Hematopoietic multipotent progenitor cell treated with erythropoietin and hydrocortisone succinate and interleukin-3 and kit ligand, for 8 days (in vitro differentiated cells): ENCODE results near the gene STPG1.

Experiments used
- DNase-seq: peaks from one replicate; pipeline ENCODE4 v3.0.0-alpha.2; 2015

The STPG1 gene

DNA sequence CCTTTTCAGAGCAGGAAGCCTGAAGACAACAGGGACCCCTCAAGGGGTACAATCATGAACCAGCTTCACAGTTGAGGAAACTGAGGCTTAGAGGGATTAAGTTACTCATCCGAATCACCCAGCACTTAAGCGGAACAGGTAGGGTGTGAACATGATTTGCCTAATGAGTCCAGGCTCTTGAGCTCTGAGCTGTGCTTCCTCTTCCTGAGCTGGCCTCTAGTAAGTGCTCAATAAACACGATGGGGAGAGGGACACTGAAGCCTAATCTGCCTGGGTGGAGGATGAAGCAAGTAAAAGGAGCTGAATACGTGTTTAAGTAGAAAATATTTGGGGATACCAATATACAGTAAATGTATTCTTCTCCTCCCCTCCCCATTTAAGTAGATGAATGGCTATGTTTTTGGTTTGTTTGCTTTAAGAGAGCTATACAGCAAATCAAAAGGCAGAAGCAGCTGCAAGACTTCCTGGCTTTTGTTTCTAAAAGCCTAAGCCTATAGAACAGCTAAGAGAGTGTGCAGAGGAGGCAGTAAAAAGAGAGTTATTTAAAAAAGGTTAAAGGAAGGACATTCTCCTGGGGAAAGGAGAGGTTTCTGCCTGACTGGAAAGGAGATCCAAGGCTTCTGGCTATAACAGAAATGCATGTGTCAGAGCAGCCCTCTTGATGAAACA lies 20.5 kb downstream of the STPG1 start:
- DNase-seq = no peak

DNA sequence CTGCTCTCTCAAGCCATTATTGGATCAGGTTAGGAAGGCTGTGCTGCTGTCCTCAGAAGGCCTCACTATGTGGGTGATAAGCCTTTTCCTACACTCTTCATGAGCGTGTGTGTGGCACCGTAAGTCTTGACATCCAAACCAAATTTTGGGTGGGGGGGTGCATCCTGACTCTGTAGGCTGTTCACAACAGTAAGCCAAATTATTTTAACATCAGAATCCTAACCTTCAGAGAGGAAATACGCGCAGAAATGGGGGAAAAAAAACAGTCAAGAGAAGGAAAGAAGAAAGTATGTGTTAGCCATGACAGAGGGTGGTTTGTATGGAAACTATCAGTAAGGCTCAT lies 21.0 kb downstream of the STPG1 start:
- DNase-seq = no peak

DNA sequence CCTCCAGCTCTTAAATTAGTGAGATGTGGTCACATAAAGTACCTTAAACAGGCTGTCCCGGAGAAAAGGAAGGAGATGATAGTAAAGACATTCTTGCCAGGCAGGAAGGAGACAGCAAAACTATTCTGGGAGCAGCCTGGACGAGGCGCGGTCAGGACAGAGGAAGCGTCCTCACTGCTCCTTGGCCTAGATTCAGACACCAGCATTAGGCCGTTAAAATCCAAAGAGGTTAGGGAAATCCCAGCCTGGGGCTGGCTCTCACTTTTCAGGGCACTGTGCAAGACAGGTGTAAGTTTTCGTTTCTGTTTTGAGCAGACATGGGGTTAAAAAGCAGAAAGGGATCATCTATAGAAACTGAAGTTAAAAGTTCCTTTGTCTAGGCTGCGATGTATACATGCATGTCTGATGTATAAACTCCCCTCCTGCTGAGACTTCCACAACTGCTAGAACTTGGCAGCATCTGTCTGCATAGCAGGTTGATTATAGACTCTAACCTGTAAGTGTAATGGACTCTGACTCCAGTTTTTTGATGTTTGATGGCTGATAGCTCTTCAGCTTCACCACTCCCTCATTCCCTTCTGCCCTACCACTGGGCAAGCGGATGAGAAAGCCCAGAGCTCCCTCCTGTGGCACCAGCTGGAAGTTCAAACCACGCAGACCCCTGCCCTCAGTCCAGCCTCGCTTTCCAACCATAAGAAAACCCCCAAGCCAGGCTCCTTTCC lies 21.5 kb downstream of the STPG1 start:
- peak; percentile 56 for DNase-seq

DNA sequence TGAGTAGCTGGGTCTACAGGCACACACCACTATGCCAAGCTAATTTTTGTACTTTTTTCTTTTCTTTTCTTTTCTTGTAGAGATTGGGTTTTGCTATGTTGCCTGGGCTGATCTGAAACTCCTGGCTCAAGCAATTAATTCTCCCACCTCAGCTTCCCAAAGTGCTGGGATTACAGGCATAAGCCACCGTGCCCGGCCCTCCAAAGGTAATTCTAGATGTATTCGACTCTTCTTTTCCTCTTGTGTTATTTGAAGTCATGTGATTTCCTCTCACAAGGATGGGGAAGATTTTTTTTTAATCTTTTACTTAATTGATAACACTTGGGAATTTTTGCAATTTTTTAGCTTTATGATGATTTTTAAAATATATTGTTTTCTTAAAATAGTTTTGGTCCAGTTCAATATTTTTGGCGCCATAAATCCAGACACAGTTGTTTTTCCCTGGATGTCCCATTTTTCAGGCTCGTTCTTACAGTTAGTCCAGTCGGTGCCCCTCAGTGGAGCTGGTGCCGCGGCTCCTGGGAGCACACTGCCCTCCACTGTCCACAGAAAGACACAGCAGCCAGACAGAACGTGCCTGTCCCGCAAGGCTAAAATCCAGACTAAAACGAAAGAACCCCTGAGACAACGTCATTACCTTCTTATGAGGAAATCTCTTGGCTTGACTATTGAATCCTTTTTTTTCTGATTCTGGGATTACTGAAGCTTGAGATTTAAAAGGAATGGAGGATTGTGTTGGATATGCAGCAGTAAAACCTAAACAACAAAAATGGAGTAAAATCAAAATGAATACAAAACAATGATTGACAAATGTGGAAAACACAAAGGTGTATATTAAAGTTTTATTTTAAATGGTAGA lies 22.4 kb downstream of the STPG1 start:
- DNase-seq = peak; percentile 71

GRCh38 chr1:24389231-24389678 lies 24.3 kb downstream of the STPG1 start:
- no peak for DNase-seq

DNA sequence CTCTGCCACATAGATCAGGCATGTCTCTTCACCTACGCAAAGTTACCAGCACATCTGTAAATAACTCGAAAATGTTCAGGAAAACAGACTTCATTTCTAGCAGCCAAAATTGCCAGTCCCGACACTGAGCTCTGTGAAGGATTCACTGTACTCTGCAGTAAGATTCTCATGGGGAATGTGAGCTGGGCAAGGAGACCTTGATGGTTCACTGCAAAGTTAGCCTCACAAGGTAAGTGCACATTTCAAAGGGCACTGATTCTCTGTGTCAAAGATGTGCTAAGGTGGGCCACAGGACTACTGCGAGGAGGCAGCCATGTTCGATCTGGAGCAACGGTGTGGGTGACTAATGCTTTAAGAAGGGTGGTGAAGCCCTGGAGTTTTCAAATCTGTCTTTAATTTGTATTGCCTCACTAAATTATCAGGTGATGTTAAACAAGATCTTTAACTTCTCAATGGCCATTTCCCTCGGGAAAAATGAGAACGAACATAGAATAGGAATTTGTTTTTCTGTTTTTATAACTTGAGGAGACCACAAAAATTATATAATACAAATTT lies 25.2 kb downstream of the STPG1 start:
- no peak for DNase-seq

- DNase-seq = no peak
Observed at GRCh38 chr1:24387636-24388175, 25.9 kb downstream of the STPG1 start.

DNA sequence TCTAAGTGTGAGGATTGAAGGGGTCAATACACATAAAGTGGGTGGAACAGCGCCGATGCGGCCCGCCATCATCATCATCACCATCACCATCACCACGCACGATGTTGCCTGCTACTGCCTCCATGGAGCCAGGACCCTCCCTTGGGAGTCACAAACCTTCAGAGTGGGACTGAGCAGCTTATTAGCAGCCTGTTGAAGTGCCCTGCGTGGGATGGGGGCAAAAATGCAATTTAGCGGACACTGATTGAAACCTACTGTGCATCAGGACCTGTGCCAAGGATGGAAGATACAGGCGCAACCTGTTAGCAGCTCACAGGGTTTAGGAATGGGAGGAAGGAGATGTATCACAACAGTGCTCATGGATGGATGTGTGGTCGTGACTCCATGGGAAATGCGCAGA lies 26.7 kb downstream of the STPG1 start:
- DNase-seq = no peak

- no peak for DNase-seq
Observed at GRCh38 chr1:24386241-24386640, 27.3 kb downstream of the STPG1 start.

- peak; percentile 27 for DNase-seq
Observed at GRCh38 chr1:24385160-24385940, 28.2 kb downstream of the STPG1 start.

- no peak for DNase-seq
Observed at GRCh38 chr1:24384251-24385090, 29.1 kb downstream of the STPG1 start.

GRCh38 chr1:24383381-24383940 lies 30.1 kb downstream of the STPG1 start:
- DNase-seq = no peak

DNA sequence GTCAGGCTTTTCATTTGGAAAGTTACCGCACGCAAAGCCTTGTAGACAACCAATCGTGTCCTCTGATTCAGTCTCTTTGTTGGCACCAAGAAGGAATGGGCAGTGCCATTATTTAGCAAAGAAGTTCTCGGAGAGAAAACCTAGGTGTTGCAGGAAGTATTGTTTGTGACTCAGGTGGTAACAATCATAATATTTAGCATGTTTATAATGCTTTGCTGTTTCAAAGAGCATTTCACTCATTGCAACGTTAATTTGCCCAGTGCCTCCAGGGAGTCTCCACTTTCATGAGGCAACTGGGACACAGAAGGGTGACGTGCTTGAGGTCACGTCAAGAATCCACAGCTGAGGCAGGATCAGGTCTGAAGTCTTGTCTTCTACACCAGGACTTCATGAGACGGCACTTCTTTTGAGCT lies 31.4 kb downstream of the STPG1 start:
- DNase-seq = no peak

DNA sequence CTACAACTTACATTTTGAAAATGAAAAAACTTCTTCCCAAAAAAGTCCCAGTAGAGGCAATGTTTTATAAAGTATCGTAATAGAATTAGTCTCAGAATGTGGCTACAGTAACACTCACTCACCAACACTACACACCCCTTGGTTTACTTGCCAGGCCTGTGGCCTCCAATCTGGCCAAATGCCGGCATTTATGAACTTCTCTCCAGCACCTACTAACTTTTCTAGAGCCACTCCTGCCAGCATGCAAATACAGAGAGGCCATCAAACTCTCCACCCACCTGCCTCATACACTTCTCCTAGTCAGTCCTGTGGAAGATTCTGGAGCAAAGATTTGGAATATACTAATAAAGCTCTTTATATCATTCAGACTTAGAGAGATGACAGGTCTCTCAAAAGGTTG lies 32.3 kb downstream of the STPG1 start:
- no peak for DNase-seq

- no peak for DNase-seq
Observed at GRCh38 chr1:24380508-24380907, 33.1 kb downstream of the STPG1 start.

DNA sequence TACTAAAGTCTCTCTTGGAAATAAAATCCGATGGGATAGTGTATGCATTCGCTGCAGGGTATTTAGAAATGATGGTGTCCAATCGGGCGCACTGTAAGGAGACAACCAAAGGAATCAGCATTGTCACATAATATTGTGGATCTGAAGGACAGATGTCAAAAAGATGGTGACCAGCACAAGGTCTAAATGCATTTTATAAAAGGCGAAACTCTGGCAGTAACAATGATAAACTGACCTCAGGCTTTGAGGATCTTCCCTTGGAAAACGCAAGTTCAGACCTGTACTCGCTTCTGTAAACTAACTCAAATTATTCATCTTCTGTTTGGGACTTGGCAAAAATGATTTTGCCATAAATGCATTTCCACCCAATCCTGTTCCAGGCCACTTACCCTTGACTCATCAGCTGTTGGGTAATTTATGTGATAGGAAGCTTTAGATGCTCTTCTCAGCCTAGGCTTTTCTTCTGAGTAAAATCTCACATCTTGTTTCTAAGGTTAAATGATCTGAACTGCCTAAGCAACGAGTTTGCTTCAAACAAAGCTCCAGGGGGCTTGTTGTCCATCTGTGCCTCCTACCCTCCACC lies 33.8 kb downstream of the STPG1 start:
- no peak for DNase-seq

DNA sequence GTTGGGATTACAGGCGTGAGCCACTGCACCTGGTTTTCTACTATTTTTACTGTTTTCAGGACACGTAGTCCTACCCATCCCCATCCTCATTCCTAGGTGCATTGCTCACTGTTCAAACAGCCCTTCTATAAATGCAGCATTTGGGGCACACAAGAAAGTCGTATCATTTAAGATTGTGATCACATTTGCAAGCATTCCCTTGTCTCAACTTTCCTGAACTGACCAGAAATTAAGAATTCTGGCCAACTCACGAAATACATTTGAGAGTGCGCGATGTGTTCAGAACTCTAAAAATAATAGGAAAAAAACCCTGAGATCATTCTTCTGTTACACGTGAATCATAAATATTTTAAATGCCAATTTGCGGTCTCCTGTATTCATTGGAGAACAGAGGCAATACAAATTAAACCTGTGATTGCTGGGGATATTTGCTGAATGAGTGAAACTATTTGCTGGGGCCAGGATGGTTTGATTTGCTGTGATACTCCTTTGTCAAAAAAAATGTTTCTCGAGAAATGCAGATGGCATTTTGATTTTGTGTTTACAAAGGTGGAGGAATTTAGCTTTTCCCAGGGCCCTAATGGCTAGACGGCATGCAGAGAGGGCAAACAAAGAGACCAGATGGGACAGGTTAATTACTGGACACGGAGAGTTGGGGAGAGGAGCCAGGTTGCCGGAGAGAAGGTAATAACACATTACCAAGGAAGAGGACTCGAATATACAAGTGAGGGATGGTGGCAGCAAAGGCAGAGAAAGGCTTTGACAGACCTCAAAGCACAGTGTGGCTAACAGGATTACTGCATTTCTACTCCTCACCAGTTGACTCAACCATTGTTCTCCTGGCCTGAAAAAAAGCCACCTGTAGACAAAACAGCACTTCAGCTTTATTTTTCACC lies 38.4 kb downstream of the STPG1 start:
- DNase-seq = no peak

DNA sequence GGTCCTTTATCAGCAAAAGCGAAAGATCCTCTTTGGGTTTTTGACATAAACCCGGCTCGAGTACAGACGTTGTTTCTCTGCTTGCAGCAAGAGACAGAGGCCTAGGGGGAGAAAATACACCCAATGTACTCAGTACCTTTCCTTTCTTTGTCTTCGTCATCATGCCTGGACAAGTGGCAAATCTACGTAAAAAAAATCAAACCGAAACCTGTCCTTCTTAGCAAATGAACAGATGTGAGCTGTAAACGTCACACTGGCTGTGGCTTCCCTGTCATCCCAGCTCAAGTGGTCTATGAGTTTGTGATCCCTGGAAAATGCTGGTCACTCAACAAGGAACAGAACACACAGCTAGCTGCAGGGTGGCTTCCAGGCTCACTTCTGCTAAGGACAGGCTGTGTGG lies 39.9 kb downstream of the STPG1 start:
- no peak for DNase-seq

GRCh38 chr1:24373044-24373443 lies 40.5 kb downstream of the STPG1 start:
- no peak for DNase-seq

GRCh38 chr1:24369801-24370200 lies 43.8 kb downstream of the STPG1 start:
- no peak for DNase-seq
